GM11168 (cell line): ENCODE measurements around the gene CCDC92.

Experiments used
- in situ Hi-C: fragments of 300-500 bp; cut with MboI; formaldehyde crosslinking; loops from one replicate; pipeline ENCODE4 v1.12.0; 2022; ENCODE audit warnings: low sequenced_read_pairs; ENCODE audit not compliant: unreplicated experiment

The CCDC92 gene

GRCh38 chr12:123983822-123984485, 11.3 kb upstream of the CCDC92 start:
- in situ Hi-C loops, result loop anchor here (25.0 kb wide), 1 partner anchor 347 kb away; the partner anchor contains the start of genes EIF2B1 and GTF2H3

GRCh38 chr12:123982269-123982668, 9.6 kb upstream of the CCDC92 start:
- in situ Hi-C loops, result loop anchor here (25.0 kb wide), 1 partner anchor 345 kb away; the partner anchor contains the start of genes EIF2B1 and GTF2H3

- in situ Hi-C loops, result loop anchor here (25.0 kb wide), 1 partner anchor 342 kb away; the partner anchor contains the start of genes EIF2B1 and GTF2H3
These were observed 6.9 kb upstream of the CCDC92 start for GRCh38 chr12:123979566-123979965.

- in situ Hi-C loops, result loop anchor here (25.0 kb wide), 1 partner anchor 339 kb away; the partner anchor contains the start of genes EIF2B1 and GTF2H3
These were observed 3.7 kb upstream of the CCDC92 start for GRCh38 chr12:123976227-123976826.

DNA sequence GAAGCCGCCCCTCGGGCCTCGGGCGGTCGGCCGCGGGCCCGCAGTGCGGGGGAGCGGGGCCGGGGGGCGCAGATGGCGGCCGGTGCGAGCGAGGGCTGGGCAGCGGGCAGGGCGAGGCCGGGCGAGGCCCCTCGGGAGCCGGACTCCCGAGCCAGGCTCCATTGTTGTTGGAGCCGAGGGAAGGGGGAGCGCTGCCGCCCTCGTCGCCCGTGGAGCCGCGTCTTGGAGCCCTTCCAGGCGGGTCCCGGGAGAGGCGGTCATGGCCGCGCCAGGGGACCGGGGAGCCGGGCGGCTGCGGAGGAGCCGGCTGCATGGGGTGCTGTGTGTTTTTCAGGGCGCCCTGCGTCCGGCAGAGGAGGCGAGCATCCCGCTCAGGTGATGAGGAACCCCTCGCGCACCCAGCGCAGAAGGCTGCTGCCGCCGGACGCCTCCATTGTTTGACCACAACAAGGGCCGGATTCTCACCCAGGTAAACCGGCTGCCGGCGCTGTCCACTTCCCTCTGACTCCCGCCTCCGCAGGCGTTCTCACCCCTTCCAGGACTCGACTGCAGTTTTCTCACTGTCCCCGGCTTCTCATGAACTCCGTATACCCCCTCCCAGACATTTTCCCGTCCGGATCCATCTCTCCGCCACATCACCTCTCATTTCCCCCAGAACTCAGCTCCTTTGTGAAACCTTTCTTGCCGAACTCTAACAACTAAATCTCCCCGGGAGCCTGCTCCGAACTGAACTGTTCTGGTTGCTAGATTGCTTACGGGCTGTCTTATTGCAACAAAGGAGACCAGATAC, 1.1 kb upstream of the CCDC92 start:
- in situ Hi-C loops, result no loop called here

- in situ Hi-C loops, result no loop called here
These were observed 718 bp downstream of the CCDC92 start for GRCh38 chr12:123971770-123972456.

DNA sequence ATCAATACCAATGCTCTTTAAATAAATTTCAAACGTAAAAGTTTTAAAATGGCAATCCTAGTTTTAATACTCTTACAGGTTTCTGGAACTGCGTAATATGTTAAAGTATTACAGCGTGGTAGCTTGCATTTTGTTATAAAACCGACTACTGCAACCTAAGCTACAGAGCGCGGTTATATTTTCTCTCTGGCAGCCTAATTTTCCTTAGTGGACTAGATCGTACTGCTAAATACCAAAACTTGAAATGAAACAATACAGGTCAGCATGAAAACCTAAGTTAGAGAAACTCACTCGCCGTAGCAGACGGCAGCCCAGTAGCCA, 1.2 kb downstream of the CCDC92 start:
- in situ Hi-C loops, result no loop called here

DNA sequence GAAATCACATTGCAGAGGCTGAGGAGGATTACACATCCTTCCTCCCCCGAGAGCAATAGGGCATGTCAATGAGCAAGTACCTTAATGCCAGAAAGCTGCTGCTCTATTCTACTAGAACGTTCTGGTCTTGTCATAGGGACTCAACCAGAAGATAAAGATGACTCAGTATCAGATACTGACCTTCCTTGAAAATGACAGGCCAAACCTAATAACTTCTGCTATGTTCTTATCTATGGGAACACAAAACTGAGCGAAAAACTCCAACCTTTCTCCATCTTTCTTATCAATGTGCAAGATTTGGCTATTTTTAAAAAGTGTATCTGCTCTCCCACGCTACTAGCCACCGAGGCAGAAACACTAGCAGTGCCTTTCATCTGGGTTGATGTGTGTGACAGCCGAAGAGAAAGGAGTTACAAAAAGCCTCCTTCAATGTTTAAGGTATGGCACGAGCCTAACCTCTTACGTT, 5.5 kb downstream of the CCDC92 start:
- in situ Hi-C loops, result no loop called here

DNA sequence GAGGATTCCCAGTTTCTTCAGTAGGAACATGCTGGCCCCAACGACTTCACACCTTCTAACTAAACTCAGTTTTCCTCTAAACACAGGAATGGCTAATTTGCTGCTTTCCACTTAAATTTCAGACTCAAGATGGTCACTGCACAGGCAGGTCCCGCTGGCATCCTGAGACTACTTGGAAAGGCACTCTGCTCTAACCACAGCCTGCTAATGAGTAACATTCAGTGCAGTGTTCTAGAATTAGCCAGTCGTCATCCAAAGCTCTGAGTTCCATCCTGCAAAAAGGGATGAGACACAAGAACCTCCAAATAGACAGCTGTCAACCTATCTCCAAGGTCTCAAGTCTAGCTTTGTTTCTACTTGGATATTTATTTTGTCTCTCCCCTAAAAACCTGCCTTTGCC, 6.0 kb downstream of the CCDC92 start:
- in situ Hi-C loops, result no loop called here

- in situ Hi-C loops, result no loop called here
These were observed 7.2 kb downstream of the CCDC92 start for GRCh38 chr12:123965382-123965781.

DNA sequence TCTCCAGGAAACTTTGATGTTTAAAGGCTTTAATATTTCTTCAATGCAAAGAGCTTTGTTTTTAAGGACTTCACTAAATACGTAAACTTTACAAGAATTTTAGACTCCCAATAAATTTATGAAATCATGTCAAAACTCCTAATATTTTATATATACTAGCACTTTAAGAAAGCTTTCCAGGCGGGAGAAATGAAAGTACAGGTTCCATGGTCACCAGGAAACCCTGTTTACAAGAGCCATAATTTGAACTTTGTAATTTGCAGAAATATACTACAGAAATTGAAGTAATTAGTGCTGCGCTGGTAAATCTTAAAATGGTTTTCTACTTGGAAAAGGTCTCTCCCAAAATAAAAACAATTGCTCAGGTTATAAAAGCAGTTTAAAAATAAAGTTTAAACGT, 8.8 kb downstream of the CCDC92 start:
- in situ Hi-C loops, result no loop called here

GRCh38 chr12:123962513-123962912, 10.1 kb downstream of the CCDC92 start:
- in situ Hi-C loops, result no loop called here

DNA sequence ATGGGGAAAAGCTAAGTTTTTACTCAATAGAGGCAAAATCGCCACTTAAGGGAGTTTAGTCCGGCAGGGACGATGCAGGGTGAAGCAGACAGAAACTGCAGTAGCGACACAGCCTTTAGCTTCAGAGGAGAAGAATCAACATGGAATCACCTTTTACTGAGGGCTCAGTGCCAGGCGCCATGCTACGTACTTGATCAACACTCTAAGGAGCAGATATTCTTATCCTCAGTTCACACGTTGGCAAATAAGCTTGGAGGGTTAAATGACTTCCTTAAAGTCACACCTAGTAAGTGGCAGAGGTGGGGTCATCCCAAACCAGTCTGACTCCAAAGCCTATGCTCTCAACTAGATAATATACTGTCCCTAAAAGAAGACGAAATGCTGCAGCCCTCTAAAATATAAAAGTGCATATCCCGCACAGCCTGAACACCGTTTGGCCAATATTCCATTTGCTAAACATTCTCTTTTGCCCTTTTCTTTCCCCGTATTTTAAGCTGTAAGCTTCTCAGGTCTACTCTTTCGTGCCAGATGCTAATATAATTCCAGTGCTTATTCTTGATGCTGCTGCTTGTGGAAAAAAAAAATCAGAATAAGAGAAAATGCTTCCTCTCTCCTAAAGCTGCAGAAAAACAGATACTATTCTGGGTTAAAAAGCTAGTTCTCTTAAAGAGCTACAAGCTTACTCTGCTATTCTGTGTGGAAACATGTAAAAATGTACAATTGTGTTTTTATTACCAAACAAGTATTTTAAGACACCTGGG, 10.9 kb downstream of the CCDC92 start:
- in situ Hi-C loops, result no loop called here

DNA sequence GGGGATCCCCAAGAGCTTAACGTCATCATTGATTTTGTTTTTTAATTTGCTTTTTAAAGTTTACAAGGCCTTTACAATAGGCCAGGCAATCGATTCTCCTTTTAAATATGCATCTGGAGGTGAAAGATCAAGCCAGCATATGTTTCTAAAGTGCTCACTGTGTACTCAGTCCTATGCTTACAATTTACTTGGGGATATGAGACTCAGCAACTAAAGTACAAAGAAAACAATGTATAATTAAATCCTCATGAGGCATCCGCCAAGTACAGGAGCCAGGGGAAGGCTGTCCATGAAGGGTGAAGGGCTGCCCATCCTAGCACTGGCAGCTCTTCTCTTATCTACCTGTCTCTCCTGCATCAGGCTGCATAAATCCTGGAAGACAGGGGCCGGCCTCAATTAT, 11.8 kb downstream of the CCDC92 start:
- in situ Hi-C loops, result no loop called here

DNA sequence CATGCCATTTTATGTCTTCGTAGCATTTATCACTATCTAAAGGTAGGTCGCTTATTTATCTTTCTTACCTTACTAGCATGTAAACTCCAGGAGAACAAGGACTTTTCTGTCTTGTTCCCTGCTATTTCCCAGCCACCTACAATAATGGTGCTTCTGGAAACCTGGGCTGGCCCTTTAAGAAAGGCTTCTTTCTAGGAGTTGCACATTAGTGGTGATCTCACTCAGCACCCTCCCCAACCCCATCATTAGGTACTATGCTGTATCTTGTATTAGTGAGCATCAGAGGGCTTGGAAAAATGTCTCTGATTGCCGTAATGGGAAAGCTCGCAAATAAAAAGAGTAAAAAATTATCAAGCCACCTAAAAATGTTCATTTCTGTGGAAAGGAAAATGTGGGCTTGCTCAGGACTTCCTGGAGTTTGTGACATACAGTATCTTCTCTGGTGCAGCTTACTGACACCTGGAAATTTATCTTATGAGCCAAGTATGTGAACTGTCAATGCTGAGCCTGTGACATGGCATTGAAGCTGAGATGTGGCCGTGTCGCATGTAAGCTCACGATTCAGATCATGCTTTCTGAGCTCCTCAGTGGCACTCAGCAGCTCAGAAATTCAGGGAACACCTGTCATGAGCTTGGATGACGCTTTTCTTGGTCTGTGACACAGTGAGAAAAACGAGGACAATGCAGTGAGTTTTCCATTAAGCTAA, 12.4 kb downstream of the CCDC92 start:
- in situ Hi-C loops, result no loop called here

DNA sequence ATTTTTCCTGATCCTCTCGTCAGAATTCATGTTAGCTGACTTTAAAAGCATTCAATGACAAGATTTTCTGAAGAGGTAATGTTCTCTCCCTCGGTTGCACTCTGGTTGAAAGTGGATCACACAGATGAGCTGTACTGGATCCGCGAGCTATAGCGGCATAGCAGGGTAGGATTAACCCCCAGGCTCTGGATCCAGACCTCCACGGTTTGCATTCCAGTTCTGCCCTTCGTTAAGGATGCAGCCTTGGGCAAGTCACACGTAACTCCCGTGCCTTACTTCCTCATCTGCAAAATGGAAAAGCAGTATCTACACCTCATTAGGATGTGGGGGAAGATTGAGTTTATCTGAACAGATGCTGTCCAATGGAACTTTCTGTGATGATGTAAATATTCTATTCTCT, 13.8 kb downstream of the CCDC92 start:
- in situ Hi-C loops, result no loop called here

- in situ Hi-C loops, result no loop called here
These were observed 14.2 kb downstream of the CCDC92 start for GRCh38 chr12:123958462-123958861.

DNA sequence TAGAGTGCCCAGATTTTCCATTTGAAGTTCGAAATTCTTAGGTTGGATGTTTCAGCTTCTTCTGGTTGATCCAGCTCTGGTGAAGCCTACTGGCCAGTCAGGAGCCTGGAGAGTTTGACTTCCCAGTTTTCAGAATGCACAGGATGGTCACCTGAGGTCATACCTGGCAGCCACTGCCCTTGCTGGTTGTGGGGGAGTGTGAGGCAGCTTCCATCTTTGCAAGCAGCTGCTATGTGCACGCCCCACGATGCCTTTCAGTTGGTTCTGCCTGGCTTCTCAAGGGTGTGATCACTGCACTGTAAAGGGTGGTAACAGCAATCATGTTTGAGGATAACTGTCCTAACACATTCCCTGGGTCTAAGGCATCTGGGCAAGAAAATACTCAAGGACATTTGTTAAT, 15.4 kb downstream of the CCDC92 start:
- in situ Hi-C loops, result no loop called here

GRCh38 chr12:123956249-123956648, 16.4 kb downstream of the CCDC92 start:
- in situ Hi-C loops, result no loop called here
